MG63 (cell line): ENCODE results near the gene TJAP1. TPM values are rescaled to one million over a fixed set of nuclear protein-coding genes. Genes with fewer than 3 reads are reported as not detected.

Experiments used
- DNase-seq: peaks from one replicate; pipeline ENCODE4 v3.0.0-alpha.2; 2020
- H3K27me3 ChIP-seq: fragments of 250-450 bp; sonication (Bioruptor Pico); 2 replicates; pipeline ENCODE4 v1.5.1; 2020; ENCODE audit warnings: mild to moderate bottlenecking, moderate library complexity
- H3K36me3 ChIP-seq: fragments of 250-450 bp; sonication (Bioruptor Pico); 2 replicates; pipeline ENCODE4 v1.5.1; 2020; ENCODE audit warnings: mild to moderate bottlenecking, moderate library complexity
- H3K4me3 ChIP-seq: fragments of 250-450 bp; sonication (Bioruptor Pico); 2 replicates; pipeline ENCODE4 v1.5.1; 2020; ENCODE audit warnings: mild to moderate bottlenecking, moderate library complexity
- H3K9me3 ChIP-seq: fragments of 250-450 bp; sonication (Bioruptor Pico); 2 replicates; pipeline ENCODE4 v1.5.1; 2020; ENCODE audit warnings: mild to moderate bottlenecking, moderate library complexity
- total RNA-seq: library from RNA; depleted of rRNA; stranded (reverse); fragments of >200 nt; shearing (Covaris generic); gene quantifications from 2 replicates; pipeline ENCODE4 v1.2.3, GENCODE V29; 2014; ENCODE audit warnings: low replicate concordance

Gene TJAP1
- total RNA-seq, 1 experiment from 2014 or later: 19.0 TPM

GRCh38 chr6:43467752-43468151, 9.6 kb upstream of the TJAP1 start:
- DNase-seq: no peak
- Histone ChIP-seq H3K27me3 (no peaks in the 10 kb centered on the region), H3K4me3 (no peak overlapping the region), H3K36me3 (no peaks in the 10 kb centered on the region), H3K9me3 (no peaks in the 10 kb centered on the region)

GRCh38 chr6:43468240-43468639, 9.1 kb upstream of the TJAP1 start:
- H3K4me3 ChIP-seq: no peak overlapping the region
- no peak for DNase-seq
- no peaks in the 10 kb centered on the region for H3K36me3 ChIP-seq
- H3K27me3 ChIP-seq: no peaks in the 10 kb centered on the region
- H3K9me3 ChIP-seq: no peaks in the 10 kb centered on the region

- no peaks in the 10 kb centered on the region for H3K36me3 ChIP-seq
- DNase-seq: no peak
- no peak overlapping the region for H3K4me3 ChIP-seq
- H3K27me3 ChIP-seq: no peaks in the 10 kb centered on the region
- no peaks in the 10 kb centered on the region for H3K9me3 ChIP-seq
Measured at GRCh38 chr6:43468748-43469681, 8.4 kb upstream of the TJAP1 start.

GRCh38 chr6:43469947-43470346, 7.4 kb upstream of the TJAP1 start:
- DNase-seq: no peak
- no peak overlapping the region for H3K4me3 ChIP-seq
- no peaks in the 10 kb centered on the region for H3K27me3 ChIP-seq
- no peaks in the 10 kb centered on the region for H3K36me3 ChIP-seq
- H3K9me3 ChIP-seq: no peaks in the 10 kb centered on the region

GRCh38 chr6:43471399-43471798, 6.0 kb upstream of the TJAP1 start:
- no peaks in the 10 kb centered on the region for H3K27me3 ChIP-seq
- no peaks in the 10 kb centered on the region for H3K9me3 ChIP-seq
- no peaks in the 10 kb centered on the region for H3K36me3 ChIP-seq
- no peak for DNase-seq
- no peak overlapping the region for H3K4me3 ChIP-seq

- no peak for DNase-seq
- H3K4me3 ChIP-seq: no peak overlapping the region
- H3K36me3 ChIP-seq: no peaks in the 10 kb centered on the region
- H3K27me3 ChIP-seq: no peaks in the 10 kb centered on the region
- no peaks in the 10 kb centered on the region for H3K9me3 ChIP-seq
Measured at GRCh38 chr6:43472515-43472914, 4.9 kb upstream of the TJAP1 start.

GRCh38 chr6:43475516-43475915, 1.9 kb upstream of the TJAP1 start:
- Histone ChIP-seq H3K36me3 (no peaks in the 10 kb centered on the region), H3K27me3 (no peaks in the 10 kb centered on the region), H3K4me3 (no peak overlapping the region), H3K9me3 (no peaks in the 10 kb centered on the region)
- no peak for DNase-seq

- Histone ChIP-seq H3K4me3 (peak overlapping the region; percentile 60), H3K36me3 (no peaks in the 10 kb centered on the region), H3K27me3 (no peaks in the 10 kb centered on the region), H3K9me3 (no peaks in the 10 kb centered on the region)
- DNase-seq: no peak
Measured at GRCh38 chr6:43476746-43477145, 624 bp upstream of the TJAP1 start.

GRCh38 chr6:43478008-43478372, 620 bp downstream of the TJAP1 start:
- DNase-seq: no peak
- Histone ChIP-seq H3K9me3 (no peaks in the 10 kb centered on the region), H3K36me3 (no peaks in the 10 kb centered on the region), H3K27me3 (no peaks in the 10 kb centered on the region), H3K4me3 (peak overlapping the region; percentile 60)

GRCh38 chr6:43481075-43481474, 3.7 kb downstream of the TJAP1 start:
- H3K27me3 ChIP-seq: no peaks in the 10 kb centered on the region
- no peaks in the 10 kb centered on the region for H3K9me3 ChIP-seq
- H3K36me3 ChIP-seq: no peaks in the 10 kb centered on the region
- H3K4me3 ChIP-seq: no peak overlapping the region
- no peak for DNase-seq

GRCh38 chr6:43481591-43482236, 4.3 kb downstream of the TJAP1 start:
- H3K27me3 ChIP-seq: no peaks in the 10 kb centered on the region
- DNase-seq: no peak

GRCh38 chr6:43488667-43489276, 11.4 kb downstream of the TJAP1 start:
- H3K36me3 ChIP-seq: no peaks in the 10 kb centered on the region
- no peaks in the 10 kb centered on the region for H3K27me3 ChIP-seq
- no peak overlapping the region for H3K4me3 ChIP-seq
- DNase-seq: peak; percentile 59
- H3K9me3 ChIP-seq: no peaks in the 10 kb centered on the region

More at GRCh38 chr6:43481591-43482236, 4.3 kb downstream of the TJAP1 start:
- Histone ChIP-seq H3K36me3 (no peaks in the 10 kb centered on the region), H3K4me3 (no peak overlapping the region), H3K9me3 (no peaks in the 10 kb centered on the region)

- no peaks in the 10 kb centered on the region for H3K9me3 ChIP-seq
- no peaks in the 10 kb centered on the region for H3K27me3 ChIP-seq
- H3K36me3 ChIP-seq: no peaks in the 10 kb centered on the region
- no peak for DNase-seq
- H3K4me3 ChIP-seq: no peak overlapping the region
Measured at GRCh38 chr6:43489277-43490072, 12.1 kb downstream of the TJAP1 start.

GRCh38 chr6:43490523-43490939, 13.2 kb downstream of the TJAP1 start:
- no peaks in the 10 kb centered on the region for H3K9me3 ChIP-seq
- H3K27me3 ChIP-seq: no peaks in the 10 kb centered on the region
- H3K36me3 ChIP-seq: no peaks in the 10 kb centered on the region
- H3K4me3 ChIP-seq: no peak overlapping the region
- DNase-seq: no peak

- peak; percentile 90 for DNase-seq
- Histone ChIP-seq H3K9me3 (no peaks in the 10 kb centered on the region), H3K4me3 (no peak overlapping the region; the same call in 1 of the 2 replicates), H3K27me3 (no peaks in the 10 kb centered on the region), H3K36me3 (no peaks in the 10 kb centered on the region)
Measured at GRCh38 chr6:43491750-43492661, 14.6 kb downstream of the TJAP1 start.

- DNase-seq: peak; percentile 31
- Histone ChIP-seq H3K4me3 (no peak overlapping the region; the same call in 1 of the 2 replicates), H3K36me3 (no peaks in the 10 kb centered on the region), H3K27me3 (no peaks in the 10 kb centered on the region), H3K9me3 (no peaks in the 10 kb centered on the region)
Measured at GRCh38 chr6:43492673-43493072, 15.3 kb downstream of the TJAP1 start.
